Uterus (tissue), 4 donors: Measurements from ENCODE around the gene CACNA1A. TPM values are rescaled to one million over a fixed set of nuclear protein-coding genes. Genes with fewer than 3 reads are reported as not detected.
"Not testable (repeated sequence)": the region's sequence is repeated elsewhere in the genome, so short reads cannot be mapped to it uniquely, and the experiment has no call there.

Experiments
- DNase-seq, 2 donors: peaks; one replicate each; pipeline ENCODE4 v3.0.0-alpha.2; 2019 to 2020
- H3K27ac ChIP-seq, 2 donors: fragments of 200-600 bp; sonication (generic); 1 replicate in 1 of 2; 2 replicates in 1 of 2; pipeline ENCODE4 v1.5.1; 2016 to 2018
- H3K27me3 ChIP-seq, 2 donors: fragments of 200-600 bp; sonication (generic); one replicate each; pipeline ENCODE4 v1.5.1; 2018 to 2019; ENCODE audit warnings: control low read depth in 1 of 2
- H3K36me3 ChIP-seq, 2 donors: fragments of 200-600 bp; sonication (generic); one replicate each; pipeline ENCODE4 v1.5.1; 2019; ENCODE audit warnings: control low read depth in 1 of 2
- H3K4me1 ChIP-seq, 2 donors: fragments of 200-600 bp; sonication (generic); one replicate each; pipeline ENCODE4 v1.5.1; 2018 to 2019; ENCODE audit warnings: control low read depth in 1 of 2
- H3K4me3 ChIP-seq, 2 donors: fragments of 200-600 bp; sonication (generic); 1 replicate in 1 of 2; 2 replicates in 1 of 2; pipeline ENCODE4 v1.5.1; 2018 to 2019; ENCODE audit warnings: mild to moderate bottlenecking in 1 of 2
- H3K9me3 ChIP-seq, 2 donors: fragments of 200-600 bp; sonication (generic); one replicate each; pipeline ENCODE4 v1.5.1; 2019; ENCODE audit warnings: control low read depth in 1 of 2
- POLR2A ChIP-seq, 2 donors: fragments of 450-650 bp; IDR thresholded peaks; one replicate each; pipeline ENCODE4 v1.6.1; 2016; ENCODE audit warnings: antibody characterized with exemption in 2 of 2, mild to moderate bottlenecking in 1 of 2, moderate library complexity in 1 of 2
- intact Hi-C: fragments of 100-400 bp; cut with DNase I; formaldehyde crosslinking; loops from one replicate; pipeline ENCODE4 v1.15.1; 2023; ENCODE audit warnings: low total_unique reads
- total RNA-seq, 4 donors: library from RNA; depleted of rRNA in 3 of 4; stranded (reverse); fragments of >200 nt in 3 of 4; gene quantifications; one replicate each; pipeline versions ENCODE4 v1.1.0 to v1.2.4, GENCODE V29; 2014 to 2023
- TF ChIP-seq, protein P1 (sequence below), 4 experiments: fragments of 200-600 bp in 2 of 4; fragments of 450-650 bp in 2 of 4; sonication (generic) in 2 of 4; IDR thresholded peaks; one replicate each; pipeline ENCODE4 v1.5.1; 2016 to 2019; ENCODE audit warnings: antibody characterized with exemption in 4 of 4, mild to moderate bottlenecking in 2 of 4, moderate library complexity in 1 of 4
- donor health status: DM: yes; HTN: yes; CAD: no.

CACNA1A gene
- total RNA-seq, 4 donors from 2014 or later: 0.77 to 5.8 (median 0.96) TPM

DNA sequence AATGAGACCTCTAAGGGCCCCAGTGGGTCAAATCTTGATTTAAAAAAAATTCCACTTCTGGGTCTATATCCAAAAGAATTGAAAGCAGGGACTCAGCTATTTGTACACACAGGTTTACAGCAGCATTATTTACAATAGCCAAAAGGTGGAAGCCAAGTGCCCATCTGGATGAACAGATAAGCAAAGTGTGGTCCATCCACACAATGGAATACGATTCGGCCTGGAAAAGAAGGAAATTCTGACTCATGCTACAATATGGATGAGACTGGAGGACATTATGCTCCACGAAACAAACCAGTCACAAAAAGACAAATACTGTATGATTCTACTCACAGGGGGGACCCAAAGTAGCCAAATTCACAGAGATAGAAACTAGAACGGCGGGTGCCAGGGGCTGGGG, 76.7 kb downstream of the CACNA1A start:
- Histone ChIP-seq H3K4me1 (no peaks in the 10 kb centered on the region), H3K36me3 (no peaks in the 10 kb centered on the region)
- intact Hi-C loops: no loop called here

DNA sequence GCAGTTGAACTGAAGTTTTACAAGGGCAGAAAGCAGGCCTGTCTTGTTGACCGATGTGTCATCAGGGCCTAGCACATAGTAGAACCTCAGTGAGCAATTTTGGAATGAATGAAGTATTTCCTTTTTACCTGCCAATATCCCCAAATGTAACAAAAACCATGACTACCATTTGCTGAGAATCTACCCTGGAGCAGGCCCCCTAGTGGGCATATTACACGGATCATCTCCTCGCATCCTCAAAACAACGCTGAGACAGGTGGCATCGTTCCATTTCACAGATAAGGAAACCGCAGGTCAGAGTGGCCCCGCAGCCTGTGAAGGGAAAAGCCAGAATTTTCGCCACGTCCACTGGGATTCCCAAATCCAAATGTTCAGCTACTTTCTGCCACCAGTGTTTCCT, 77.9 kb downstream of the CACNA1A start:
- intact Hi-C loops: no loop called here
- no peak for TF ChIP-seq POLR2A (IDR thresholded peaks at IDR 0.05)
- TF ChIP-seq, protein P1, sequence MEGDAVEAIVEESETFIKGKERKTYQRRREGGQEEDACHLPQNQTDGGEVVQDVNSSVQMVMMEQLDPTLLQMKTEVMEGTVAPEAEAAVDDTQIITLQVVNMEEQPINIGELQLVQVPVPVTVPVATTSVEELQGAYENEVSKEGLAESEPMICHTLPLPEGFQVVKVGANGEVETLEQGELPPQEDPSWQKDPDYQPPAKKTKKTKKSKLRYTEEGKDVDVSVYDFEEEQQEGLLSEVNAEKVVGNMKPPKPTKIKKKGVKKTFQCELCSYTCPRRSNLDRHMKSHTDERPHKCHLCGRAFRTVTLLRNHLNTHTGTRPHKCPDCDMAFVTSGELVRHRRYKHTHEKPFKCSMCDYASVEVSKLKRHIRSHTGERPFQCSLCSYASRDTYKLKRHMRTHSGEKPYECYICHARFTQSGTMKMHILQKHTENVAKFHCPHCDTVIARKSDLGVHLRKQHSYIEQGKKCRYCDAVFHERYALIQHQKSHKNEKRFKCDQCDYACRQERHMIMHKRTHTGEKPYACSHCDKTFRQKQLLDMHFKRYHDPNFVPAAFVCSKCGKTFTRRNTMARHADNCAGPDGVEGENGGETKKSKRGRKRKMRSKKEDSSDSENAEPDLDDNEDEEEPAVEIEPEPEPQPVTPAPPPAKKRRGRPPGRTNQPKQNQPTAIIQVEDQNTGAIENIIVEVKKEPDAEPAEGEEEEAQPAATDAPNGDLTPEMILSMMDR (IDR thresholded peaks at IDR 0.05): no peak
- no peak for DNase-seq

More for the DNA sequence above, 76.7 kb downstream of the CACNA1A start:
- H3K4me3 ChIP-seq: no peak overlapping the region
- no peaks in the 10 kb centered on the region for H3K27me3 ChIP-seq
- TF ChIP-seq POLR2A (IDR thresholded peaks at IDR 0.05): no peak
- TF ChIP-seq, protein P1 (IDR thresholded peaks at IDR 0.05): no peak
- no peak for DNase-seq
- no peak overlapping the region for H3K27ac ChIP-seq
- H3K9me3 ChIP-seq: peaks cover 0 to 5% of the 10 kb centered on the region in 2 donors

DNA sequence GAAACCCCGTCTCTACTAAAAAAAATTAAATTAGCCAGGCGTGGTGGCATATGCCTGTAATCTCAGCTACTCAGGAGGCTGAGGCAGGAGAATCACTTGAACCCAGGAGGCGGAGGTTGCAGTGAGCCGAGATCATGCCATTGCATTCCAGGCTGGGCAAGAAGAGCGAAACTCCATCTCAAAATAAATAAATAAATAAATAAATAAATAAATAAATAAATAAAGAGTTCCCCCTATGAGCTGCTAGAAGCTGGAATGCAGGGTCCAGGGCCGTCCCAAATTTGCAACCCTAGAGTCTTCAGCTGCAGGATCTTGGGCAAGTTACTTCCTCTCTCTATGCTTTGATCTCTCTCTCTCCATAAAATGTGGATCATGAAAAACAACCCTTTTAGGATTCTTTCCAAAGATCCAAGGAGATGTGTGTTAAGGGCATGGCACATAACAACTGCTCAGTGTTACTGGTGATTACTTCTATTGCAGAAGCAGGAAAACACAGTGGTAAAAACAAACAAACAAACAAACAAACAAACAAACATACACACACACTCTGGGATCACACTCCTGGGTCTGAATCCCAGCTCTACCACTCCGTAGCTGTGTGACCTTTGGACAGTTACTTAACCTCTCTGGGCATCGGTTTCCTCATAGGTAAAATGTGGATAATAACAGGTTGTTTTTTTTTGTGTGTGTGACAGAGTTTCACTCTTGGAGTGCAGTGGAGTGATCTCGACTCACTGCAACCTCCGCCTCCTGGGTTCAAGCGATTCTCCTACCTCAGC, 78.8 kb downstream of the CACNA1A start:
- Histone ChIP-seq H3K4me3 (no peak overlapping the region), H3K36me3 (no peaks in the 10 kb centered on the region), H3K9me3 (peaks cover 0 to 5% of the 10 kb centered on the region in 2 donors), H3K4me1 (no peaks in the 10 kb centered on the region), H3K27me3 (no peaks in the 10 kb centered on the region), H3K27ac (no peak overlapping the region)
- TF ChIP-seq, protein P1 (IDR thresholded peaks at IDR 0.05): no peak
- TF ChIP-seq POLR2A (IDR thresholded peaks at IDR 0.05): no peak
- DNase-seq: no peak
- intact Hi-C loops: no loop called here

More for the DNA sequence above, 77.9 kb downstream of the CACNA1A start:
- Histone ChIP-seq H3K4me3 (no peak overlapping the region), H3K4me1 (no peaks in the 10 kb centered on the region), H3K9me3 (peaks cover 0 to 5% of the 10 kb centered on the region in 2 donors), H3K36me3 (no peaks in the 10 kb centered on the region), H3K27me3 (no peaks in the 10 kb centered on the region), H3K27ac (no peak overlapping the region)

DNA sequence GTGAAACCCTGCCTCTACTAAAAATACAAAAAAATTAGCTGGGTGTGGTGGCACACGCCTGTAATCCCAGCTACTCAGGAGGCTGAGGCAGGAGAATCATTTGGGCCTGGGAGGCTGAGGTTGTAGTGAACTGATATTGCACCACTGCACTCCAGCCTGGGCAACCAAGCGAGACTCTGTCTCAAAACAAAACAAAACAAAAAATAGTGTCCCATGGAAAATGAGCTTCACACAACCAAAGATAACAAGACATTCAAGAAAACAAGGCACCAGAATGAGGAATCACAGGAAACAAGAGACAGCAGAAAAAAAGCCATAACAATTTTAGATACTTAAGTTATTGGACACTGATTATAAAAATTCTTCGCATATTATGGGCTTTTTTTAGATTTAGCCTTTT, 80.4 kb downstream of the CACNA1A start:
- H3K4me3 ChIP-seq, H3K4me1 ChIP-seq, H3K27ac ChIP-seq, H3K27me3 ChIP-seq, H3K9me3 ChIP-seq, intact Hi-C loops, H3K36me3 ChIP-seq, DNase-seq: not testable (repeated sequence)

DNA sequence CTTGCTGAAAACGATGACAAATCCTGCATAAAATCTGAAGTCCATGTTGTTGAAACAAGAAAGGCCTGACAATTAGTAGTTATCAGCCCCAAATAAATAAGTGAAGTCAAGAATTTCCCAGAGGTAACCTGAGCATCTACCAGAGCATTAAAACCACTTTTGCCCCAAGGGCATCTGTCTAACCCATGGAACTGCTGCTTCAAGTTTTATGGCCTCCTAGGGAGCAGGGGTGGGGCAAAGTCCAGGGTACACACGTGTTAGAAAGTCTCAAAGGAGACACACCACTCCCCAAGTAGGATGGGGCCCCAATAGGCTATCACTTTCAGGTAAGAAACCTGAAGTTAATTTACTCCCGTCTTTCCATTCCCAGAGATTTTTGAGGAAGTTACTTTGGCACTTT, 81.1 kb downstream of the CACNA1A start:
- intact Hi-C loops: no loop called here
- Histone ChIP-seq H3K9me3 (peaks cover 0 to 5% of the 10 kb centered on the region in 2 donors), H3K36me3 (no peaks in the 10 kb centered on the region), H3K27ac (no peak overlapping the region), H3K4me1 (no peaks in the 10 kb centered on the region), H3K27me3 (no peaks in the 10 kb centered on the region), H3K4me3 (no peak overlapping the region)
- TF ChIP-seq, protein P1 (IDR thresholded peaks at IDR 0.05): no peak
- no peak for TF ChIP-seq POLR2A (IDR thresholded peaks at IDR 0.05)
- no peak for DNase-seq
